K562 (cell line): ENCODE measurements around the gene FARSA. TPM values are rescaled to one million over a fixed set of nuclear protein-coding genes. Genes with fewer than 3 reads are reported as not detected.

Source experiments
- ATF1 ChIP-seq, 2 experiments: fragments of 450-650 bp in 1 of 2; IDR thresholded peaks; 2 replicates each; pipeline ENCODE4 v1.6.1; 2016; ENCODE audit warnings: missing compliant biosample characterization in 1 of 2, missing genetic modification characterization in 1 of 2
- DIDO1 ChIP-seq: fragments of 450-650 bp; IDR thresholded peaks from 2 replicates; pipeline ENCODE4 v1.6.1; 2016; ENCODE audit warnings: low read depth, missing biosample characterization, missing genetic modification characterization
- FOXJ3 ChIP-seq: sonication (generic); formaldehyde crosslinking; IDR thresholded peaks from 2 replicates; pipeline ENCODE4 v1.4.0; 2020; ENCODE audit warnings: mild to moderate bottlenecking, missing genetic modification reagents
- GTF2E2 ChIP-seq: fragments of 200-800 bp; sonication (Bioruptor generic); IDR thresholded peaks from 2 replicates; pipeline ENCODE4 v1.6.1; 2016; ENCODE audit warnings: missing genetic modification characterization, missing compliant biosample characterization
- IRF9 ChIP-seq: fragments of 450-650 bp; IDR thresholded peaks from 2 replicates; pipeline ENCODE4 v1.6.1; 2016; ENCODE audit warnings: missing biosample characterization, missing genetic modification characterization
- KDM2B ChIP-seq: fragments of 250-450 bp; sonication (Bioruptor Pico); IDR thresholded peaks from 2 replicates; pipeline ENCODE4 v1.8.0; 2021; ENCODE audit warnings: mild to moderate bottlenecking, moderate library complexity
- KLF16 ChIP-seq: IDR thresholded peaks from 2 replicates; pipeline ENCODE4 v1.6.1; 2016; ENCODE audit warnings: antibody characterized with exemption
- MTA3 ChIP-seq: fragments of 450-650 bp; formaldehyde crosslinking; IDR thresholded peaks from 2 replicates; pipeline ENCODE4 v1.6.1; 2017; ENCODE audit warnings: mild to moderate bottlenecking, borderline replicate concordance
- SAFB ChIP-seq: fragments of 200-400 bp; formaldehyde crosslinking; IDR thresholded peaks from 2 replicates; pipeline ENCODE4 v1.6.1; 2017; ENCODE audit warnings: low read depth, low read length, borderline replicate concordance
- SAP30 ChIP-seq: fragments of 200-600 bp; sonication (generic); IDR thresholded peaks from 2 replicates; pipeline ENCODE4 v1.6.1; 2012; ENCODE audit warnings: borderline replicate concordance, low read depth, mild to moderate bottlenecking, moderate library complexity, low read length, control low read depth, inconsistent platforms; ENCODE audit not compliant: insufficient read depth, poor library complexity, severe bottlenecking
- SMAD1 ChIP-seq: fragments of 150-350 bp; IDR thresholded peaks from 2 replicates; pipeline ENCODE4 v1.6.1; 2014; ENCODE audit warnings: low read length, low read depth; ENCODE audit not compliant: partially characterized antibody
- SMARCA5 ChIP-seq: fragments of 450-650 bp; IDR thresholded peaks from 2 replicates; pipeline ENCODE4 v1.6.1; 2016
- SRSF1 ChIP-seq: fragments of 200-400 bp; formaldehyde crosslinking; IDR thresholded peaks from 2 replicates; pipeline ENCODE4 v1.6.1; 2017; ENCODE audit warnings: mild to moderate bottlenecking, low read depth, low read length, moderate library complexity
- TAF9B ChIP-seq: fragments of 450-650 bp; IDR thresholded peaks from 2 replicates; pipeline ENCODE4 v1.6.1; 2018; ENCODE audit warnings: mild to moderate bottlenecking; ENCODE audit not compliant: partially characterized antibody
- TEAD1 ChIP-seq, 2 experiments: fragments of 450-650 bp in 1 of 2; sonication (generic) in 1 of 2; formaldehyde crosslinking; IDR thresholded peaks; 2 replicates each; pipeline versions ENCODE4 v1.4.0 to v1.8.0; 2020 to 2022; ENCODE audit warnings: mild to moderate bottlenecking in 2 of 2, missing genetic modification reagents in 1 of 2
- YBX1 ChIP-seq: fragments of 450-650 bp; IDR thresholded peaks from 2 replicates; pipeline ENCODE4 v1.7.1; 2016; ENCODE audit warnings: mild to moderate bottlenecking
- ZNF124 ChIP-seq: sonication (generic); formaldehyde crosslinking; IDR thresholded peaks from 2 replicates; pipeline ENCODE4 v1.8.1; 2022; ENCODE audit warnings: missing genetic modification reagents
- ZNF140 ChIP-seq: fragments of 250-450 bp; sonication (Bioruptor Pico); IDR thresholded peaks from 2 replicates; pipeline ENCODE4 v1.8.0; 2021; ENCODE audit warnings: moderate library complexity, mild to moderate bottlenecking, inconsistent platforms
- ZNF436 ChIP-seq: fragments of 250-450, 450-650 bp; sonication (Bioruptor Pico); formaldehyde crosslinking; IDR thresholded peaks from 2 replicates; pipeline ENCODE4 v1.7.0; 2020; ENCODE audit warnings: mild to moderate bottlenecking
- ZNF589 ChIP-seq: fragments of 200-800 bp; sonication (Bioruptor generic); IDR thresholded peaks from 2 replicates; pipeline ENCODE4 v1.6.1; 2016; ENCODE audit warnings: low read depth, missing genetic modification characterization, missing compliant biosample characterization
- ZNF609 ChIP-seq: sonication (generic); formaldehyde crosslinking; IDR thresholded peaks from 2 replicates; pipeline ENCODE4 v1.8.1; 2023; ENCODE audit warnings: missing genetic modification reagents, mild to moderate bottlenecking, borderline replicate concordance
- ZNF717 ChIP-seq: fragments of 250-450 bp; sonication (Bioruptor Pico); IDR thresholded peaks from 2 replicates; pipeline ENCODE4 v1.5.0; 2021
- ZNF764 ChIP-seq: fragments of 250-450 bp; sonication (Bioruptor Pico); IDR thresholded peaks from 2 replicates; pipeline ENCODE4 v1.4.0; 2020; ENCODE audit warnings: low read depth, mild to moderate bottlenecking, moderate library complexity
- polyA plus RNA-seq, 8 experiments: library from polyadenylated mRNA; depleted of rRNA in 4 of 8; stranded (reverse) in 5 of 8; unstranded in 3 of 8; fragments of >200 nt; fragmentation: Nextera tagmentation in 2 of 8; fragmentation: Illumina TruSeq in 1 of 8; extraction: Ambion mirVana in 2 of 8; extraction: Trizol in 1 of 8; gene quantifications; 2 replicates each; pipeline versions ENCODE4 v1.2.1 to v1.2.3, GENCODE V29; 2011 to 2014; ENCODE audit warnings: inconsistent platforms in 1 of 8, missing spikeins in 1 of 8
- total RNA-seq, 7 experiments: library from RNA; depleted of rRNA in 6 of 7; stranded (reverse); fragments of >200 nt in 6 of 7; fragmentation: Illumina TruSeq in 2 of 7; extraction: Trizol in 2 of 7; gene quantifications; 2 replicates each; pipeline versions ENCODE4 v1.2.1 to v1.2.3, GENCODE V29; 2011 to 2021; ENCODE audit warnings: low replicate concordance in 1 of 7

Gene FARSA
- total and polyA plus RNA-seq, 9 of the 15 experiments (the other 6 are each of a cell fraction or from before 2014, with no cell fraction given): 25.2 to 237 (median 89.6) TPM

GRCh38 chr19:12881172-12881808 is 52.2 kb downstream of the FARSA start, which contains the start of gene DNASE2 (continued):
- no peak for TF ChIP-seq ZNF609 (CRISPR knock-in tag)
- no peak for TF ChIP-seq ZNF124 (CRISPR knock-in tag)
- no peak for TF ChIP-seq ZNF140 (CRISPR knock-in tag)
- no peak for TF ChIP-seq TAF9B
- no peak for TF ChIP-seq SAP30
- TF ChIP-seq IRF9: no peak
- TF ChIP-seq ZNF764 (CRISPR knock-in tag): no peak
- TF ChIP-seq SRSF1: no peak
- TF ChIP-seq YBX1: no peak
- TF ChIP-seq ZNF589: peak; percentile 62; the same call in 1 of the 2 replicates
- TF ChIP-seq SMARCA5: no peak
- TF ChIP-seq KDM2B (CRISPR knock-in tag): no peak
- TF ChIP-seq TEAD1 (CRISPR knock-in tag; IDR thresholded peaks at IDR 0.05): peak in 1 of 2 experiments; percentile 77; a peak in 1 of 4 replicates
- TF ChIP-seq DIDO1: no peak
- TF ChIP-seq MTA3: peak; percentile 75; the same call in 1 of the 2 replicates
- no peak for TF ChIP-seq SAFB
- TF ChIP-seq FOXJ3 (CRISPR knock-in tag): no peak
- TF ChIP-seq ZNF717 (CRISPR knock-in tag): no peak
- TF ChIP-seq ZNF436: no peak
- no peak for TF ChIP-seq KLF16
- TF ChIP-seq SMAD1: peak; percentile 33
- no peak for TF ChIP-seq ATF1 (CRISPR knock-in tag; IDR thresholded peaks at IDR 0.05)
- peak; percentile 62 for TF ChIP-seq ATF1 (tag; IDR thresholded peaks at IDR 0.05)
- TF ChIP-seq GTF2E2 (tag): 0 out of 2 replicates have a peak, but pooled peaks have one; percentile 42
